Measurements from ENCODE around the gene SPRR2B.

The SPRR2B gene

GRCh38 chr1:153099461-153100045 lies 28.1 kb upstream of the SPRR2B start:
- TF ChIP-seq, protein P1, sequence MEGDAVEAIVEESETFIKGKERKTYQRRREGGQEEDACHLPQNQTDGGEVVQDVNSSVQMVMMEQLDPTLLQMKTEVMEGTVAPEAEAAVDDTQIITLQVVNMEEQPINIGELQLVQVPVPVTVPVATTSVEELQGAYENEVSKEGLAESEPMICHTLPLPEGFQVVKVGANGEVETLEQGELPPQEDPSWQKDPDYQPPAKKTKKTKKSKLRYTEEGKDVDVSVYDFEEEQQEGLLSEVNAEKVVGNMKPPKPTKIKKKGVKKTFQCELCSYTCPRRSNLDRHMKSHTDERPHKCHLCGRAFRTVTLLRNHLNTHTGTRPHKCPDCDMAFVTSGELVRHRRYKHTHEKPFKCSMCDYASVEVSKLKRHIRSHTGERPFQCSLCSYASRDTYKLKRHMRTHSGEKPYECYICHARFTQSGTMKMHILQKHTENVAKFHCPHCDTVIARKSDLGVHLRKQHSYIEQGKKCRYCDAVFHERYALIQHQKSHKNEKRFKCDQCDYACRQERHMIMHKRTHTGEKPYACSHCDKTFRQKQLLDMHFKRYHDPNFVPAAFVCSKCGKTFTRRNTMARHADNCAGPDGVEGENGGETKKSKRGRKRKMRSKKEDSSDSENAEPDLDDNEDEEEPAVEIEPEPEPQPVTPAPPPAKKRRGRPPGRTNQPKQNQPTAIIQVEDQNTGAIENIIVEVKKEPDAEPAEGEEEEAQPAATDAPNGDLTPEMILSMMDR (IDR thresholded peaks at IDR 0.05; ENCODE audit: insufficient read depth, low read length, poor library complexity, severe bottlenecking): no peak
- H3K27me3 ChIP-seq (replicated peaks; ENCODE audit: control insufficient read depth, insufficient read depth, low read length): no peaks in the 10 kb centered on the region; the same call in 1 of the 2 replicates
- H3K36me3 ChIP-seq (ENCODE audit: control insufficient read depth, insufficient read depth, low read length): no peaks in the 10 kb centered on the region
- no peak for DNase-seq (ENCODE audit: extremely low read depth, insufficient read length)
- H3K4me3 ChIP-seq (replicated peaks; ENCODE audit: low read depth, low read length): no peak overlapping the region

GRCh38 chr1:153095764-153096163 lies 24.4 kb upstream of the SPRR2B start:
- H3K27me3 ChIP-seq (replicated peaks; ENCODE audit: control insufficient read depth, insufficient read depth, low read length): no peaks in the 10 kb centered on the region
- H3K4me3 ChIP-seq (replicated peaks; ENCODE audit: low read depth, low read length): no peak overlapping the region
- TF ChIP-seq, protein P1 (IDR thresholded peaks at IDR 0.05; ENCODE audit: insufficient read depth, low read length, poor library complexity, severe bottlenecking): no peak
- no peaks in the 10 kb centered on the region for H3K36me3 ChIP-seq (ENCODE audit: control insufficient read depth, insufficient read depth, low read length)
- no peak for DNase-seq (ENCODE audit: extremely low read depth, insufficient read length)

DNA sequence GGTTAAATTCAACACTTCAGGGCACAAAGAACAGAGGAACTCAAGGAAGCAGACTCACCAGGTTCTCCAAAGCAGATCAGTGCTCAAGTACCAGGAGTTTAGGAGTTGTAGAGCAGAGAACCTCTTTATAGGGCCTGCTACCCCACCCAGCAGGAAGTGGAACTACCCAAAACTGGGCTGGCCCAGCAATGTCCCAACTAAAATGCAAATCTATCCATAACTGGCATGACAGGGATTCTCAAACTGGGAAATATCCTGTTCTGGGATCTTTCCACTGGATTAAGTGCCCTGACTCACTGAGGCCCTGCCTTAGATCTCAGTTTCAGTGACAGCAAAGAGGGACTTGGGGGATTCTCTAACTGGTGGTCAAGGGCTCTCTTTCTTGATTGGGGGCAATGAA lies 23.0 kb upstream of the SPRR2B start, which contains the start of gene SPRR2E:
Gene SPRR2E (minus strand): TSS at position 101 of the 400 bp plus-strand sequence. CDS start 775 bp downstream, outside the sequence.
- no peak for DNase-seq (ENCODE audit: extremely low read depth, insufficient read length)

GRCh38 chr1:153087652-153088051 lies 16.2 kb upstream of the SPRR2B start:
- Histone ChIP-seq H3K36me3 (ENCODE audit: control insufficient read depth, insufficient read depth, low read length) (no peaks in the 10 kb centered on the region), H3K27me3 (replicated peaks; ENCODE audit: control insufficient read depth, insufficient read depth, low read length) (no peaks in the 10 kb centered on the region), H3K4me3 (replicated peaks; ENCODE audit: low read depth, low read length) (no peak overlapping the region)
- TF ChIP-seq, protein P1 (IDR thresholded peaks at IDR 0.05; ENCODE audit: insufficient read depth, low read length, poor library complexity, severe bottlenecking): no peak
- DNase-seq (ENCODE audit: extremely low read depth, insufficient read length): no peak

More for the DNA sequence above, 23.0 kb upstream of the SPRR2B start, which contains the start of gene SPRR2E:
- no peaks in the 10 kb centered on the region for H3K27me3 ChIP-seq (replicated peaks; ENCODE audit: control insufficient read depth, insufficient read depth, low read length)
- no peaks in the 10 kb centered on the region for H3K36me3 ChIP-seq (ENCODE audit: control insufficient read depth, insufficient read depth, low read length)
- H3K4me3 ChIP-seq (replicated peaks; ENCODE audit: low read depth, low read length): no peak within 1 kb of the TSS
- TF ChIP-seq, protein P1 (IDR thresholded peaks at IDR 0.05; ENCODE audit: insufficient read depth, low read length, poor library complexity, severe bottlenecking): no peak

DNA sequence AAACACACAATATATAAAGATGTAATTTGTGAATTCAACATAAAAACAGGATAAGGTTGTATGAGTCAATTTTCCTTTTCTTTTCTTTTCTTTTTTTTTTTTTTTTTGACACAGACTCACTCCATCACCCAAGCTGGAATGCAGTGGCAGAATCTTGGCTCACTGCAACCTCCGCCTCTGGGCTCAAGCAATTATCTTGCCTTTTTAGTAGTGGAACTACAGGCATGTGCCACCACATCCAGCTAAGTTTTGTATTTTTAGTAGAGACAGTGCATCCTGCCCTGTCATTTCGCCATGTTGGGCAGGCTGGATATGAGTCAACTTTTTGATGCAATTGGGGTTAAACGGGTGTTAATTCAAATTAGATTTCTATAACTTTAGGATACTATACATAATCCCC lies 10.3 kb upstream of the SPRR2B start:
- no peaks in the 10 kb centered on the region for H3K36me3 ChIP-seq (ENCODE audit: control insufficient read depth, insufficient read depth, low read length)
- no peak overlapping the region for H3K4me3 ChIP-seq (replicated peaks; ENCODE audit: low read depth, low read length)
- no peak for DNase-seq (ENCODE audit: extremely low read depth, insufficient read length)
- no peaks in the 10 kb centered on the region for H3K27me3 ChIP-seq (replicated peaks; ENCODE audit: control insufficient read depth, insufficient read depth, low read length)
- TF ChIP-seq, protein P1 (IDR thresholded peaks at IDR 0.05; ENCODE audit: insufficient read depth, low read length, poor library complexity, severe bottlenecking): no peak

Measured in GM06990 (cell line).